Limb (tissue), 2 donors: Measurements from ENCODE around the gene ASPHD1.
A peak's percentile ranks its signal among the peaks of the same experiment; 100 is the strongest.

ENCODE experiments used
- DNase-seq, 2 donors: peaks; one replicate each; pipeline ENCODE4 v3.0.0-alpha.2; 2016; ENCODE audit errors: extremely low spot score in 2 of 2

ASPHD1 gene

GRCh38 chr16:29940656-29941055 is 40.4 kb downstream of the ASPHD1 start:
- no peak for DNase-seq

GRCh38 chr16:29943846-29944799 is 43.8 kb downstream of the ASPHD1 start:
- DNase-seq, result peak; percentile 38 to 50

- no peak for DNase-seq
These were observed 47.6 kb downstream of the ASPHD1 start for GRCh38 chr16:29947897-29948296.

- DNase-seq, result no peak
These were observed 50.6 kb downstream of the ASPHD1 start for GRCh38 chr16:29950806-29951461.

- DNase-seq, result no peak
These were observed 51.5 kb downstream of the ASPHD1 start for GRCh38 chr16:29951625-29952365.
